GM12878 (cell line): Measurements from ENCODE around the gene ELAPOR2. TPM values are rescaled to one million over a fixed set of nuclear protein-coding genes. Genes with fewer than 3 reads are reported as not detected.
A peak's percentile ranks its signal among the peaks of the same experiment; 100 is the strongest.

Source experiments
- ATAC-seq: fragments of 200-7000 bp; cut with Tn5 transposase; 3 replicates; pipeline ENCODE4 v1.9.1; 2020; ENCODE audit warnings: mild to moderate bottlenecking, moderate library complexity
- BruUV-seq: library from RNA; stranded (reverse); fragments of 400-500 nt; replicated peaks from 2 replicates; lab custom pipeline; 2021; lab: Mats Ljungman, UMichigan
- CTCF ChIA-PET: fragments of 300-600 bp; sonication (Branson Sonifier 250); formaldehyde crosslinking; extraction: SDS; loops from one replicate; lab custom pipeline; 2021; ENCODE audit warnings: inconsistent platforms; lab: Yijun Ruan, JAX
- POLR2A ChIA-PET: fragments of 350-600 bp; formaldehyde crosslinking; extraction: SDS; loops from one replicate; lab custom pipeline; 2021; ENCODE audit warnings: inconsistent platforms; lab: Charles Lee
- RAD21 ChIA-PET: fragments of 300-600 bp; sonication (Branson Sonifier 250); formaldehyde crosslinking; loops from one replicate; lab custom pipeline; 2023; ENCODE audit warnings: antibody characterized with exemption; ENCODE audit not compliant: unreplicated experiment; lab: Charles Lee
- SMC1A ChIA-PET: fragments of 300-600 bp; sonication (Branson Sonifier 250); formaldehyde crosslinking; loops from one replicate; lab custom pipeline; 2023; ENCODE audit not compliant: unreplicated experiment, uncharacterized antibody; lab: Charles Lee
- DNase-seq: peaks from one replicate; pipeline ENCODE4 v3.0.0-alpha.2; 2011; ENCODE audit warnings: low read depth, low spot score
- FAIRE-seq: peaks from 3 replicates; lab custom pipeline; 2011; peaks lifted over from hg19 to GRCh38; lab: Jason Lieb, UNC
- H2AFZ ChIP-seq: 2 replicates; pipeline ENCODE4 v1.6.0; 2011; ENCODE audit warnings: low read depth, low read length, control low read depth; ENCODE audit not compliant: control insufficient read depth
- H3K27ac ChIP-seq: 2 replicates; pipeline ENCODE4 v1.5.1; 2011; ENCODE audit warnings: control low read depth; ENCODE audit not compliant: control insufficient read depth, insufficient read depth
- H3K27me3 ChIP-seq, 2 experiments: replicated peaks in 1 of 2; 2 replicates each; pipeline versions ENCODE4 v1.6.0 to v1.6.1; 2011; ENCODE audit warnings: low read length in 1 of 2; ENCODE audit not compliant: control insufficient read depth in 2 of 2, insufficient read depth in 2 of 2
- H3K36me3 ChIP-seq, 2 experiments: 2 replicates each; pipeline ENCODE4 v1.5.1; 2011; ENCODE audit warnings: low read length in 1 of 2; ENCODE audit not compliant: control insufficient read depth in 2 of 2, insufficient read depth in 2 of 2
- H3K4me1 ChIP-seq: 2 replicates; pipeline ENCODE4 v1.6.1; 2011; ENCODE audit warnings: mild to moderate bottlenecking, low read length, moderate library complexity, mixed read lengths; ENCODE audit not compliant: control insufficient read depth, insufficient read depth
- H3K4me2 ChIP-seq: 2 replicates; pipeline ENCODE4 v1.6.0; 2011; ENCODE audit warnings: control low read depth; ENCODE audit not compliant: control insufficient read depth, insufficient read depth
- H3K4me3 ChIP-seq: fragments of 200-600 bp; sonication (generic); 2 replicates; pipeline ENCODE4 v1.5.1; 2016
- H3K79me2 ChIP-seq: 2 replicates; pipeline ENCODE4 v1.6.0; 2011; ENCODE audit warnings: low read length; ENCODE audit not compliant: control insufficient read depth, insufficient read depth
- H3K9ac ChIP-seq: 2 replicates; pipeline ENCODE4 v1.8.0; 2011; ENCODE audit warnings: low read length, control low read depth, mixed read lengths; ENCODE audit not compliant: control insufficient read depth, insufficient read depth
- H3K9me3 ChIP-seq: replicated peaks from 3 replicates; pipeline ENCODE4 v1.5.1; 2011; ENCODE audit warnings: mild to moderate bottlenecking, low read length; ENCODE audit not compliant: control insufficient read depth, insufficient read depth
- H4K20me1 ChIP-seq: 2 replicates; pipeline ENCODE4 v1.6.0; 2011; ENCODE audit not compliant: control insufficient read depth, insufficient read depth
- ASH2L ChIP-seq: fragments of 300-600, 200-600 bp; sonication (generic); IDR thresholded peaks from 2 replicates; pipeline ENCODE4 v1.6.1; 2017; ENCODE audit warnings: low read depth, mild to moderate bottlenecking, borderline replicate concordance
- BHLHE40 ChIP-seq, 2 experiments: fragments of 450-650 bp in 1 of 2; IDR thresholded peaks; 2 replicates each; pipeline ENCODE4 v1.6.1; 2011 to 2017; ENCODE audit warnings: low read depth in 2 of 2, borderline replicate concordance in 1 of 2, improper control_type of control experiment in 1 of 2, low read length in 1 of 2, mild to moderate bottlenecking in 1 of 2
- BMI1 ChIP-seq: fragments of 450-650 bp; IDR thresholded peaks from 2 replicates; pipeline ENCODE4 v1.6.1; 2016; ENCODE audit warnings: mild to moderate bottlenecking, moderate library complexity, borderline replicate concordance
- IKZF2 ChIP-seq, 2 experiments: fragments of 450-650 bp; IDR thresholded peaks; 2 replicates each; pipeline ENCODE4 v1.6.1; 2017; ENCODE audit warnings: mild to moderate bottlenecking in 2 of 2, moderate library complexity in 2 of 2
- JUND ChIP-seq: IDR thresholded peaks from 2 replicates; pipeline ENCODE4 v1.6.1; 2012; ENCODE audit warnings: low read depth, mild to moderate bottlenecking, low read length, improper control_type of control experiment, moderate library complexity
- NFYA ChIP-seq: IDR thresholded peaks from 2 replicates; pipeline ENCODE4 v1.6.1; 2011; ENCODE audit warnings: low read depth, mild to moderate bottlenecking, low read length, improper control_type of control experiment, borderline replicate concordance
- RELA ChIP-seq: fragments of 450-650 bp; IDR thresholded peaks from 2 replicates; pipeline ENCODE4 v1.8.0; 2014; ENCODE audit warnings: borderline replicate concordance; ENCODE audit not compliant: partially characterized antibody
- TAF1 ChIP-seq: IDR thresholded peaks from 2 replicates; pipeline ENCODE4 v1.6.1; 2011; ENCODE audit warnings: mild to moderate bottlenecking, low read depth, low read length, borderline replicate concordance
- YY1 ChIP-seq: IDR thresholded peaks from 2 replicates; pipeline ENCODE4 v1.6.1; 2011; ENCODE audit warnings: low read depth, mild to moderate bottlenecking, low read length
- ZBED1 ChIP-seq: IDR thresholded peaks from 2 replicates; pipeline ENCODE4 v1.6.1; 2016; ENCODE audit warnings: borderline replicate concordance
- WGBS: methylation state at CpG from one replicate; pipeline ENCODE4 v1.1.6; 2016; ENCODE audit warnings: low lambda C conversion rate; ENCODE audit not compliant: insufficient replicate concordance, insufficient coverage; ENCODE audit errors: missing lambda C conversion rate; 5-methylcytosine and 5-hydroxymethylcytosine counted together
- in situ Hi-C: fragments of 300-500 bp; cut with MboI; formaldehyde crosslinking; loops from 9 replicates; pipeline ENCODE4 v1.14.3; 2018; ENCODE audit warnings: mixed read lengths
- intact Hi-C: fragments of 100-400 bp; cut with micrococcal nuclease; formaldehyde crosslinking; loops from one replicate; pipeline ENCODE4 v1.14.2; 2022; ENCODE audit not compliant: unreplicated experiment
- polyA plus RNA-seq, 11 experiments: library from polyadenylated mRNA; depleted of rRNA in 4 of 11; unstranded in 6 of 11; stranded (reverse) in 5 of 11; fragments of >200 nt; fragmentation: Nextera tagmentation in 4 of 11; fragmentation: Illumina TruSeq in 1 of 11; extraction: Ambion mirVana in 4 of 11; extraction: Trizol in 1 of 11; gene quantifications; 1 replicate in 1 of 11; 2 replicates in 10 of 11; pipeline versions ENCODE4 v1.2.1 to v1.2.3, GENCODE V29; 2011 to 2016; ENCODE audit warnings: inconsistent platforms in 2 of 11, missing spikeins in 2 of 11, low read depth in 1 of 11
- total RNA-seq, 4 experiments: library from RNA; depleted of rRNA in 3 of 4; stranded (reverse); fragments of >200 nt in 3 of 4; fragmentation: Illumina TruSeq in 1 of 4; extraction: Trizol in 1 of 4; gene quantifications; 2 replicates each; pipeline versions ENCODE4 v1.2.1 to v1.2.3, GENCODE V29; 2013 to 2021
- TF ChIP-seq, protein P1 (sequence below), 3 experiments: IDR thresholded peaks in 2 of 3; conservative IDR thresholded peaks in 1 of 3; 2 replicates each; pipeline ENCODE4 v1.5.1; 2011; ENCODE audit warnings: low read depth in 3 of 3, low read length in 3 of 3, mild to moderate bottlenecking in 3 of 3, control low read depth in 2 of 3, moderate library complexity in 2 of 3, inconsistent platforms in 1 of 3, mixed read lengths in 1 of 3; ENCODE audit not compliant: control insufficient read depth in 2 of 3, insufficient read depth in 1 of 3; ENCODE audit errors: extremely low read depth in 1 of 3
- TF ChIP-seq, protein P2 (sequence below): fragments of 450-650 bp; conservative IDR thresholded peaks from 2 replicates; pipeline ENCODE4 v1.6.1; 2017; ENCODE audit warnings: mild to moderate bottlenecking, moderate library complexity
- TF ChIP-seq, protein P3 (sequence below): fragments of 450-650 bp; IDR thresholded peaks from 2 replicates; pipeline ENCODE4 v1.6.1; 2017; ENCODE audit warnings: mild to moderate bottlenecking

Gene ELAPOR2
- total and polyA plus RNA-seq, 10 of the 15 experiments (the other 5 are each of a cell fraction or from before 2014, with no cell fraction given): 0.12 to 7.1 (median 3.8) TPM

DNA sequence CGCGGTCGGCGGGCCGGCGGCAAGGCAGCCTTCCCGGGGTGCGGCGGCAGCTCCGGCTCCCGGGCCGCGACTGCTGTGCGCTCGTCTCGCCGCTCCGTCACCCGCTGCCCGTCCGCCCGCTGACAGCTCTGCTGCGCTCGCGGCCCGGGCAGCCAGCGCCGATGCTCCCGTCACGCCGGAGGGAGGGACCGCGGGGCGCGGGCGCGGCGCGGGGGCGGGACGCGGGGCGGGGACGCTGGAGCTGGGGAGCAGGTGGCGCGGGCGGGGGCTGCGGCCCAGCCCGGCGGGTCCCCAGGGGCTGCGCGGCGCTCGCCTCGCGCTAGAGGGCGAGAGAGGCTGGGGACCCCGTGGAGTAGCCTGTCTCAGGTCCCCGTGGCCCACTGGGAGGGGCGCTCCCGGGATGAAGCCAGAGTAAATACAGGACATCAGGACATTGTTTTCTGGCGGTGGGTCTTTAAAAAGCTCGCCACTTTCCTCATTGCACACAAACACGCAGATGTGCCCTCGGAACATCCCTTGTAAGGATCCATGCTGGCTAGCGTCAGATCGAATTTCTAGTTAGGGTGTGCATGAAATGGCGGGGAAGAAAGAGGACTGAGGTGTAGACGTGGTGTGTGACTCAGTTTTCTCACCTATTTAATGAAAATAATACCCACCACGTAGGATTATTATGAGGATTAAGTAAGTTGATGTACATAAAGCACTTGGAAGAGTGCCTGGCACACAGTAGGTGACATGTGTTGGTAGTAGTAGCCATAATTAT lies at the start of gene ELAPOR2 (continued):
- 0 out of 4 replicates have a peak, but pooled peaks of 1 of the 2 experiments have one; percentile 25 for TF ChIP-seq BHLHE40 (IDR thresholded peaks at IDR 0.05; ENCODE audit: borderline replicate concordance in 1 of 2, low read depth in 2 of 2, low read length in 1 of 2)

DNA sequence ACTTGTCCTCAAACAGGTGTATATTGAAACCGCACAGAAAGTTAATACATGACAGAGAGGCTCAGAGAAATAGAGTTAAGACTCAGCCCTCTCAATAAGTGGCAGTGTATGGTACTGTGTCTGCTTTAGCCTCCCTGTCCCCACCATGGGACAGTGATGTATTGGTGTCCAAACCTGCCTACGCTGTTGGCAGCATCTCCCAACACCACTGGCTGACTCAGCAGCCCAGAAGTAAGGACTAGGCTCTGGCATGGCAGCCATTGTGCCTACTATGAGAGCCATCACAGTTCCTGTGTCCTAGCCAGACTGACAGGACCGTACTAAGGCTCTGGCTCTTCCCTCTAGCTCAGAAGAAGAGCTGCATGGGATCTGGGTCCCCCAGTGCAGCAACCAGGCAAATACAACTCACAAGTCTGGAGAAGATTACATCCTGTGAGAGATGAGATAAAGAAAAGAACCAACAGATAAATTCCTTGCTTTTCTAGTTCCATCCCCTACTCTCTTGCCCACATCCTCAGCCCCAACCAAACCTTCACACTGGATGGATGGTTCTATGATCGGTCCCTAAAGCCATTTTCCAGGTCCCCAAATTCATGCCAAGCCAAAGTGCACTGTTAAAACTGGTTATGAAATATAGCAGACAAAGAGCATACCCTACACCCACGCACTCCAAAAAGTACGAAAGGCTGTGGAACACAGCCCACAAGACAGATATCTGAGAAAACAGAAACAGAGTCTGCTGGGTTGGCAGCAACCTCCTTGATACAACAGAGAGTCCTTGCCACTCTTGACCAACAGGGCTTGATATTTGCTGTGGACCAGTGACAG lies 48.7 kb upstream of the ELAPOR2 start:
- CTCF ChIA-PET: interaction anchor here (0.7 kb wide), 1 partner anchor 196 kb away, joined by 3 read pairs; no protein-coding TSS in a partner anchor
- intact Hi-C loops: no loop called here
- Histone ChIP-seq H3K4me2 (no peak overlapping the region), H2AFZ (no peak overlapping the region), H3K27ac (no peak overlapping the region), H3K4me3 (no peak overlapping the region), H4K20me1 (no peaks in the 10 kb centered on the region), H3K36me3 (no peaks in the 10 kb centered on the region), H3K4me1 (no peaks in the 10 kb centered on the region), H3K9me3 (no peaks in the 10 kb centered on the region), H3K79me2 (no peaks in the 10 kb centered on the region), H3K27me3 (no peaks in the 10 kb centered on the region), H3K9ac (no peak overlapping the region)
- DNase-seq: no peak
- in situ Hi-C loops: no loop called here
- 57% methylated on average over 6 of the region's 6 CpGs for WGBS
- FAIRE-seq: peak; percentile 61
- RAD21 ChIA-PET: no interaction called here
- TF ChIP-seq JUND (no peak), IKZF2 (IDR thresholded peaks at IDR 0.05) (no peak), BHLHE40 (IDR thresholded peaks at IDR 0.05; ENCODE audit: borderline replicate concordance in 1 of 2, low read depth in 2 of 2, low read length in 1 of 2) (no peak), NFYA (no peak), YY1 (no peak), ASH2L (no peak), ZBED1 (no peak), BMI1 (no peak), RELA (no peak), TAF1 (no peak)
- TF ChIP-seq, protein P1, sequence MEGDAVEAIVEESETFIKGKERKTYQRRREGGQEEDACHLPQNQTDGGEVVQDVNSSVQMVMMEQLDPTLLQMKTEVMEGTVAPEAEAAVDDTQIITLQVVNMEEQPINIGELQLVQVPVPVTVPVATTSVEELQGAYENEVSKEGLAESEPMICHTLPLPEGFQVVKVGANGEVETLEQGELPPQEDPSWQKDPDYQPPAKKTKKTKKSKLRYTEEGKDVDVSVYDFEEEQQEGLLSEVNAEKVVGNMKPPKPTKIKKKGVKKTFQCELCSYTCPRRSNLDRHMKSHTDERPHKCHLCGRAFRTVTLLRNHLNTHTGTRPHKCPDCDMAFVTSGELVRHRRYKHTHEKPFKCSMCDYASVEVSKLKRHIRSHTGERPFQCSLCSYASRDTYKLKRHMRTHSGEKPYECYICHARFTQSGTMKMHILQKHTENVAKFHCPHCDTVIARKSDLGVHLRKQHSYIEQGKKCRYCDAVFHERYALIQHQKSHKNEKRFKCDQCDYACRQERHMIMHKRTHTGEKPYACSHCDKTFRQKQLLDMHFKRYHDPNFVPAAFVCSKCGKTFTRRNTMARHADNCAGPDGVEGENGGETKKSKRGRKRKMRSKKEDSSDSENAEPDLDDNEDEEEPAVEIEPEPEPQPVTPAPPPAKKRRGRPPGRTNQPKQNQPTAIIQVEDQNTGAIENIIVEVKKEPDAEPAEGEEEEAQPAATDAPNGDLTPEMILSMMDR (IDR thresholded peaks at IDR 0.05 in 2 of 3, conservative IDR thresholded peaks at IDR 0.05 in 1 of 3; ENCODE audit: control insufficient read depth in 2 of 3, extremely low read depth in 1 of 3, insufficient read depth in 1 of 3, low read depth in 3 of 3, low read length in 3 of 3): no peak
- TF ChIP-seq, protein P2, sequence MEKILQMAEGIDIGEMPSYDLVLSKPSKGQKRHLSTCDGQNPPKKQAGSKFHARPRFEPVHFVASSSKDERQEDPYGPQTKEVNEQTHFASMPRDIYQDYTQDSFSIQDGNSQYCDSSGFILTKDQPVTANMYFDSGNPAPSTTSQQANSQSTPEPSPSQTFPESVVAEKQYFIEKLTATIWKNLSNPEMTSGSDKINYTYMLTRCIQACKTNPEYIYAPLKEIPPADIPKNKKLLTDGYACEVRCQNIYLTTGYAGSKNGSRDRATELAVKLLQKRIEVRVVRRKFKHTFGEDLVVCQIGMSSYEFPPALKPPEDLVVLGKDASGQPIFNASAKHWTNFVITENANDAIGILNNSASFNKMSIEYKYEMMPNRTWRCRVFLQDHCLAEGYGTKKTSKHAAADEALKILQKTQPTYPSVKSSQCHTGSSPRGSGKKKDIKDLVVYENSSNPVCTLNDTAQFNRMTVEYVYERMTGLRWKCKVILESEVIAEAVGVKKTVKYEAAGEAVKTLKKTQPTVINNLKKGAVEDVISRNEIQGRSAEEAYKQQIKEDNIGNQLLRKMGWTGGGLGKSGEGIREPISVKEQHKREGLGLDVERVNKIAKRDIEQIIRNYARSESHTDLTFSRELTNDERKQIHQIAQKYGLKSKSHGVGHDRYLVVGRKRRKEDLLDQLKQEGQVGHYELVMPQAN: no peak
- TF ChIP-seq, protein P3, sequence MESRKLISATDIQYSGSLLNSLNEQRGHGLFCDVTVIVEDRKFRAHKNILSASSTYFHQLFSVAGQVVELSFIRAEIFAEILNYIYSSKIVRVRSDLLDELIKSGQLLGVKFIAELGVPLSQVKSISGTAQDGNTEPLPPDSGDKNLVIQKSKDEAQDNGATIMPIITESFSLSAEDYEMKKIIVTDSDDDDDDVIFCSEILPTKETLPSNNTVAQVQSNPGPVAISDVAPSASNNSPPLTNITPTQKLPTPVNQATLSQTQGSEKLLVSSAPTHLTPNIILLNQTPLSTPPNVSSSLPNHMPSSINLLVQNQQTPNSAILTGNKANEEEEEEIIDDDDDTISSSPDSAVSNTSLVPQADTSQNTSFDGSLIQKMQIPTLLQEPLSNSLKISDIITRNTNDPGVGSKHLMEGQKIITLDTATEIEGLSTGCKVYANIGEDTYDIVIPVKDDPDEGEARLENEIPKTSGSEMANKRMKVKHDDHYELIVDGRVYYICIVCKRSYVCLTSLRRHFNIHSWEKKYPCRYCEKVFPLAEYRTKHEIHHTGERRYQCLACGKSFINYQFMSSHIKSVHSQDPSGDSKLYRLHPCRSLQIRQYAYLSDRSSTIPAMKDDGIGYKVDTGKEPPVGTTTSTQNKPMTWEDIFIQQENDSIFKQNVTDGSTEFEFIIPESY: no peak
- POLR2A ChIA-PET: no interaction called here
- SMC1A ChIA-PET: no interaction called here
- ATAC-seq: no peak
- BruUV-seq: no TSS peak
